Subcutaneous abdominal adipose tissue (tissue), 5 donors: ENCODE data around the gene SPNS2.
A peak's percentile ranks its signal among the peaks of the same experiment; 100 is the strongest.

Source experiments
- H3K27ac ChIP-seq: one replicate; pipeline ENCODE4 v1.7.0; 2013; ENCODE audit warnings: low read depth, mild to moderate bottlenecking, inconsistent platforms, low read length, moderate library complexity
- H3K27me3 ChIP-seq, 5 donors: one replicate each; pipeline ENCODE4 v1.7.0; 2013; ENCODE audit warnings: low read length in 5 of 5, inconsistent platforms in 1 of 5; ENCODE audit not compliant: control insufficient read depth in 5 of 5, insufficient read depth in 4 of 5
- H3K36me3 ChIP-seq, 5 donors: one replicate each; pipeline ENCODE4 v1.7.0; 2013; ENCODE audit warnings: low read length in 5 of 5; ENCODE audit not compliant: control insufficient read depth in 5 of 5, insufficient read depth in 5 of 5
- H3K4me1 ChIP-seq, 5 donors: one replicate each; pipeline ENCODE4 v1.7.0; 2013; ENCODE audit warnings: low read length in 5 of 5, mild to moderate bottlenecking in 3 of 5, moderate library complexity in 1 of 5; ENCODE audit not compliant: control insufficient read depth in 5 of 5, insufficient read depth in 5 of 5
- H3K4me3 ChIP-seq, 5 donors: one replicate each; pipeline ENCODE4 v1.7.0; 2013; ENCODE audit warnings: low read length in 5 of 5, low read depth in 1 of 5
- H3K9ac ChIP-seq, 5 donors: one replicate each; pipeline ENCODE4 v1.7.0; 2013; ENCODE audit warnings: low read length in 5 of 5, mild to moderate bottlenecking in 4 of 5, moderate library complexity in 3 of 5
- H3K9me3 ChIP-seq, 5 donors: one replicate each; pipeline ENCODE4 v1.7.0; 2013; ENCODE audit warnings: low read length in 5 of 5; ENCODE audit not compliant: control insufficient read depth in 5 of 5
- donor health status: healthy.
- donor health status: healthy.
- donor health status: healthy.
- donor health status: healthy.
- donor health status: healthy.

The SPNS2 gene

GRCh38 chr17:4536742-4537411, 38.2 kb downstream of the SPNS2 start:
- peak overlapping the region in 2 of 5 donors; percentile 38 to 75 for H3K9ac ChIP-seq
- H3K4me3 ChIP-seq: peak overlapping the region; percentile 6 to 56 (median 11)
- H3K36me3 ChIP-seq: peaks cover 0 to 44% (median 34%) of the 10 kb centered on the region in 5 donors
- peak overlapping the region; percentile 60 for H3K27ac ChIP-seq
- H3K4me1 ChIP-seq: peaks cover 15 to 97% (median 58%) of the 10 kb centered on the region in 5 donors
- no peaks in the 10 kb centered on the region for H3K27me3 ChIP-seq
- no peaks in the 10 kb centered on the region for H3K9me3 ChIP-seq

DNA sequence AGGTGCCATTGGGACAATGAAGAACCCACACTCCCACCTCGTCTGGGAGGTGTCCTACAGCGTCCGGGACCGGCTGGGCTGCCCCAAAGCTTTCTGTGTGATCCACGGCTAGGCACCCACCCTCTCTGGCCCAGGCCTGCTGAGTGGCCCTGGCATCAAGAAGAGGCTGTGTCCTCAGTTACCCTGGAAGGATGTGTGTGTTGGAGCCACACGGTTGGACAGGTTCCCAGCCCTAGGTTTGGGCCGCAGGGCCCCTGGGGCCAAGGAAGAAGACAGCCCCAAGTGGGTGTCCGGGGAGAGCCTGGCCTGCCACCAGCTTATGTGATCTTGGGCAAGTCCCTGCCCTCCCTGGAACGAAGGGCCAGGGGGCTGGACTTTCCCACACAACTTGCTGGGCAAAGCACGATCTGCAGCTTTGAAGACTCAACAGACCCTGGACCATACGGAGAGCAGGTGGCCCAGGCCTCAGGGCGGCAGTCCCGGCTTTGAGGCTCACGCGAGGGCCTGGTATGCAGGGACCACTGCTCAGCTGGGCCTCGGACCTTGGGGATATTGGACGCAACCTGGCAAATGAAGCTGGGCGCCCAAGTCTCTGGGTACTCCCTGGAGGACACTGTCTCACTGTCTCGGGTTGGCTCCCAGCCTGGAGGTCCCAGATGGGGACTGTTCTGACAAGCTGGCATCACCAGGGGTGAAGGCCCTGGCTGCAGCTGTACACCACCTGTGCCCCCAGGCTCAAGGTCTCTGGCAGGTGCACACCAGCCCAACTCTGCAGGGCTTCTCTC, 39.0 kb downstream of the SPNS2 start:
- Histone ChIP-seq H3K9me3 (no peaks in the 10 kb centered on the region), H3K4me1 (peaks cover 14 to 91% (median 56%) of the 10 kb centered on the region in 5 donors), H3K27ac (peak overlapping the region; percentile 60), H3K27me3 (no peaks in the 10 kb centered on the region), H3K9ac (peak overlapping the region in 2 of 5 donors; percentile 38 to 75), H3K36me3 (peaks cover 0 to 52% (median 41%) of the 10 kb centered on the region in 5 donors), H3K4me3 (peak overlapping the region in 3 of 5 donors; percentile 6 to 56 (median 22))

DNA sequence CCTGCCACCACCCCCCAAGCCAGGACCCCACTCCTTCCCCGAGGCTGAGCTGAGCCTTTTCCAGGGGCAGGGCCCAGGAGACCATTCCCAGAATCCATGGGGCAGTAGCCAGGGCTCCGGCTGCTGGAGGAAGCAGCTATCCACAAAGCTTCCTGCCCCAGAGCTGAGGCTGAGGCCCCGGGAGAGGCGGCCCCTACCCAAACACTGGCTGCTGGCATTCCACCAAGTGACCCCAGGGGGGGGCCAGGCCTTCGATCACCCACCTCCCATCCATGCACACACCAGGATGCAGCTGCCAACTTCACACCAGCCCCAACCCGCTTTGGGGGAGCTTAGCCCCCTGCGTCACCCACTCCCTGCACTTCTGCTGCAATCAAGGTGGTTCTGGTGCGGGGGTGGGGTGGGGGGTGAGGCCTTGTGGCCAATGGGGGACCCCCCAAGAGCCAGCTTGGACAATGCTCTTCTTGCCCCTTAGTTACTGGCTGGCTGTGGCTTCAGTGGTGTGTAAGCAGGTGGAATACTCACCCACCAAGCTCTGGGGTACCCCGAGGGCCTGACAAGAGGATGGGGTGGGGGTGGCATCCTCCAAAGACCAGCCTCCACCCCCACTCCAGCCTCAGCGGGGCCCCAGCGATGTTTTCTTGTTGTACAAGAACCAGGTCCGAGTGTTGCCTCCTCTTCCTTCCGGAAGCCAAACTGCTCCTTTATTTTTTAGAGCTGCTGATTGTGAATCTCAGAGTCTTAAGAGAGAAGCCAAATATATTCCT, 39.7 kb downstream of the SPNS2 start:
- Histone ChIP-seq H3K4me1 (peaks cover 14 to 83% (median 56%) of the 10 kb centered on the region in 5 donors), H3K36me3 (peaks cover 0 to 60% (median 49%) of the 10 kb centered on the region in 5 donors), H3K9ac (no peak overlapping the region), H3K9me3 (no peaks in the 10 kb centered on the region), H3K4me3 (peak overlapping the region in 1 of 5 donors; percentile 6), H3K27me3 (no peaks in the 10 kb centered on the region), H3K27ac (peak overlapping the region; percentile 60)

GRCh38 chr17:4539025-4539424, 40.3 kb downstream of the SPNS2 start:
- no peak overlapping the region for H3K4me3 ChIP-seq
- no peak overlapping the region for H3K9ac ChIP-seq
- no peaks in the 10 kb centered on the region for H3K27me3 ChIP-seq
- no peaks in the 10 kb centered on the region for H3K9me3 ChIP-seq
- peaks cover 14 to 77% (median 53%) of the 10 kb centered on the region in 5 donors for H3K4me1 ChIP-seq
- H3K36me3 ChIP-seq: peaks cover 0 to 66% (median 54%) of the 10 kb centered on the region in 5 donors
- no peak overlapping the region for H3K27ac ChIP-seq

- H3K9me3 ChIP-seq: no peaks in the 10 kb centered on the region
- no peak overlapping the region for H3K27ac ChIP-seq
- no peak overlapping the region for H3K4me3 ChIP-seq
- H3K36me3 ChIP-seq: peaks cover 0 to 72% (median 59%) of the 10 kb centered on the region in 5 donors
- no peaks in the 10 kb centered on the region for H3K27me3 ChIP-seq
- H3K9ac ChIP-seq: no peak overlapping the region
- H3K4me1 ChIP-seq: peaks cover 14 to 71% (median 47%) of the 10 kb centered on the region in 5 donors
Observed at GRCh38 chr17:4539576-4540223, 41.0 kb downstream of the SPNS2 start.

DNA sequence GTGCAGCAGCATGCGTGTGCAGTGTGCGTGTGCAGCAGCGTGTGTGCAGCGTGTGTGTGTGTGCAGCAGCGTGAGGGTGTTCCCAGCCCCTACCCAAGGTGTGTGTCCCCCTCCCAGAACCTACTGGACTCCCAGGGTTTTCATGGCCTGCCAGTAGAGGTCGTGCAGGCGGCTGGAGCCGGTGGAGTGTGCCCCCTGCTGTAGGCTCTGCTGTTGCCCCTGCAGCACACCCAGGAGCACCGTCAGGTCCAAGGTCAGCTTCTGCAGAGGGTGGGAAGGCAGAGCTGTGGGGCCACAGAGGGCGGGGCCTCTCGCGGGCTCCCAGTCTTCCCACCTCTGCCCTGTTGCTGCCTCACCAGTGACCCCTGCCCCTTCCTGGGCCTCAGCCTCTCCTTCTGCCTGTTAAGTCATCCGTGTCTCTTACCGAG, 41.6 kb downstream of the SPNS2 start:
- H3K9ac ChIP-seq: no peak overlapping the region
- no peaks in the 10 kb centered on the region for H3K9me3 ChIP-seq
- no peak overlapping the region for H3K27ac ChIP-seq
- peak overlapping the region in 1 of 5 donors; percentile 9 for H3K4me3 ChIP-seq
- H3K36me3 ChIP-seq: peaks cover 0 to 77% (median 60%) of the 10 kb centered on the region in 5 donors
- H3K4me1 ChIP-seq: peaks cover 14 to 66% (median 46%) of the 10 kb centered on the region in 5 donors
- no peaks in the 10 kb centered on the region for H3K27me3 ChIP-seq

- Histone ChIP-seq H3K27me3 (no peaks in the 10 kb centered on the region), H3K36me3 (peaks cover 0 to 82% (median 65%) of the 10 kb centered on the region in 5 donors), H3K9me3 (no peaks in the 10 kb centered on the region), H3K4me3 (peak overlapping the region in 2 of 5 donors; percentile 6 to 9), H3K4me1 (peaks cover 14 to 61% (median 40%) of the 10 kb centered on the region in 5 donors), H3K27ac (no peak overlapping the region), H3K9ac (no peak overlapping the region)
Observed at GRCh38 chr17:4540687-4541327, 42.1 kb downstream of the SPNS2 start.

DNA sequence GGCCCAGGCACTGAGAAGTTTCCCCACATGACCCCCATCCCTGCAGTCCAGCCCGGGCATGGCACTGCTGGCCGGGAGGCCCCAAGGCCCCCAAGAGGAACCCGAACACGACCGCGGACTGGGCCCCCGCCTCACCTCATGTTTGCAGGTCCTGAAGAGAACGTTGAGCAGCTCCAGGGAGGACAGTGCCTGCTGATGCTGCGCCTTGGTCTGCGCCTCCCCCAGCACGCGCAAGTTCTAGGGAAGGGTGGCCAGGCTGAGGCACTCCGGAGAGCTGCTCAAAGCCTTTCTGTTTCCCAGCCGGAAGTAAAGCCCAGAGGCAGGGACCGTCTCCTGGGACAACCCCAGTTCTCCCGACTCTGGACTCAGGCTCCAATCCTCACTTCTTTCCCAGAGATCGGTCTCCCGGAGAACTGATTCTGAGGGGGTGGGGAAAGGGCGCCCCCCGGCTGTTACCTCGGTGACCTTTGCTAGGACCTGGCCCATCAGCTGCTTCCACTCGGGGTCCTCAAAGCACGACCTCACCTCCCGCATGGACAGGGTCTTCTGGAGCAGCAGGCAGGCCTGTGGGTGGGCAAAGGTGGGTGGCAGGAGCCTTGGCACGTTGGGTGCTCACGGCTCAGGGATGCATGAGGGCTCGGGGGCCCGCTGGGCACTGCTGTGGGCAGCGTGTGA, 42.8 kb downstream of the SPNS2 start:
- no peak overlapping the region for H3K27ac ChIP-seq
- H3K4me3 ChIP-seq: no peak overlapping the region
- H3K27me3 ChIP-seq: no peaks in the 10 kb centered on the region
- H3K9ac ChIP-seq: no peak overlapping the region
- H3K4me1 ChIP-seq: peaks cover 12 to 55% (median 34%) of the 10 kb centered on the region in 5 donors
- H3K36me3 ChIP-seq: peaks cover 0 to 89% (median 67%) of the 10 kb centered on the region in 5 donors
- no peaks in the 10 kb centered on the region for H3K9me3 ChIP-seq
